Kidney epithelial cell (primary cell): ENCODE measurements around the gene SHH. TPM values are rescaled to one million over a fixed set of nuclear protein-coding genes. Genes with fewer than 3 reads are reported as not detected.

ENCODE experiments used
- DNase-seq: peaks from one replicate; pipeline ENCODE4 v3.0.0-alpha.2; 2010; ENCODE audit warnings: low read depth
- H3K27me3 ChIP-seq: 2 replicates; pipeline ENCODE4 v1.6.0; 2011; ENCODE audit warnings: low read length; ENCODE audit not compliant: control insufficient read depth, insufficient read depth
- H3K36me3 ChIP-seq: 2 replicates; pipeline ENCODE4 v1.5.1; 2011; ENCODE audit warnings: low read length; ENCODE audit not compliant: control insufficient read depth, insufficient read depth
- H3K4me3 ChIP-seq: 2 replicates; pipeline ENCODE4 v1.5.1; 2011; ENCODE audit warnings: low read depth, mild to moderate bottlenecking, control low read depth, low read length
- total RNA-seq: library from RNA; depleted of rRNA; stranded (reverse); fragments of >200 nt; gene quantifications from 2 replicates; pipeline ENCODE4 v1.2.3, GENCODE V29; 2015
- TF ChIP-seq, protein P1 (sequence below): IDR thresholded peaks from 2 replicates; pipeline ENCODE4 v1.5.1; 2011; ENCODE audit warnings: mild to moderate bottlenecking, moderate library complexity, low read length, control low read depth, inconsistent platforms; ENCODE audit not compliant: insufficient read depth, poor library complexity, severe bottlenecking

Gene SHH
- total RNA-seq, 1 donor from 2014 or later: 2.8 TPM

DNA sequence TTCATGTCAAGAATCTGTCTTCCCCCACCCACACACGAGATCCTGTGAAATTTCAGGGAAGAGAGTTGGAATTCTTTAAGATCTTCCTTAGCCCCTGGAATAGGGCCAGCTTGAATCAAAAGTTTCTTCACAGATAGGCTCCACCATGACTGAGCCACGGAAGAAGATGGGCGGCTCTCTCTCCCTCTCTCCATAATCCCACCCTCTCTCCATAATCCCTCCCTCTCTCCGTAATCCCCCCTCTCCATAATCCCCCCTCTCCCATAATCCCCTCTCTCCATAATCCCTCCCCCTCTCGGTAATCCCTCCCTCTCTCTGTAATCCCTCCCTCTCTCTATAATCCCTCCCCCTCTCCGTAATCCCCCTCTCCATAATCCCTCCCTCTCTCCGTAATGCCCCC is 20.4 kb downstream of the SHH start:
- Histone ChIP-seq H3K4me3 (no peak overlapping the region), H3K36me3 (no peaks in the 10 kb centered on the region), H3K27me3 (peaks cover 21% of the 10 kb centered on the region)
- no peak for DNase-seq
- TF ChIP-seq, protein P1, sequence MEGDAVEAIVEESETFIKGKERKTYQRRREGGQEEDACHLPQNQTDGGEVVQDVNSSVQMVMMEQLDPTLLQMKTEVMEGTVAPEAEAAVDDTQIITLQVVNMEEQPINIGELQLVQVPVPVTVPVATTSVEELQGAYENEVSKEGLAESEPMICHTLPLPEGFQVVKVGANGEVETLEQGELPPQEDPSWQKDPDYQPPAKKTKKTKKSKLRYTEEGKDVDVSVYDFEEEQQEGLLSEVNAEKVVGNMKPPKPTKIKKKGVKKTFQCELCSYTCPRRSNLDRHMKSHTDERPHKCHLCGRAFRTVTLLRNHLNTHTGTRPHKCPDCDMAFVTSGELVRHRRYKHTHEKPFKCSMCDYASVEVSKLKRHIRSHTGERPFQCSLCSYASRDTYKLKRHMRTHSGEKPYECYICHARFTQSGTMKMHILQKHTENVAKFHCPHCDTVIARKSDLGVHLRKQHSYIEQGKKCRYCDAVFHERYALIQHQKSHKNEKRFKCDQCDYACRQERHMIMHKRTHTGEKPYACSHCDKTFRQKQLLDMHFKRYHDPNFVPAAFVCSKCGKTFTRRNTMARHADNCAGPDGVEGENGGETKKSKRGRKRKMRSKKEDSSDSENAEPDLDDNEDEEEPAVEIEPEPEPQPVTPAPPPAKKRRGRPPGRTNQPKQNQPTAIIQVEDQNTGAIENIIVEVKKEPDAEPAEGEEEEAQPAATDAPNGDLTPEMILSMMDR: no peak

- no peak for DNase-seq
- H3K36me3 ChIP-seq: no peaks in the 10 kb centered on the region
- H3K27me3 ChIP-seq: peaks cover 18% of the 10 kb centered on the region
- TF ChIP-seq, protein P1: no peak
- no peak overlapping the region for H3K4me3 ChIP-seq
These were observed 21.0 kb downstream of the SHH start for GRCh38 chr7:155791214-155791737.

- no peaks in the 10 kb centered on the region for H3K36me3 ChIP-seq
- DNase-seq: no peak
- TF ChIP-seq, protein P1: no peak
- H3K27me3 ChIP-seq: peaks cover 13% of the 10 kb centered on the region
- no peak overlapping the region for H3K4me3 ChIP-seq
These were observed 21.6 kb downstream of the SHH start for GRCh38 chr7:155790666-155791065.

GRCh38 chr7:155789001-155789725 is 23.1 kb downstream of the SHH start:
- Histone ChIP-seq H3K36me3 (no peaks in the 10 kb centered on the region), H3K4me3 (no peak overlapping the region), H3K27me3 (peaks cover 9% of the 10 kb centered on the region)
- DNase-seq: no peak
- TF ChIP-seq, protein P1: no peak

DNA sequence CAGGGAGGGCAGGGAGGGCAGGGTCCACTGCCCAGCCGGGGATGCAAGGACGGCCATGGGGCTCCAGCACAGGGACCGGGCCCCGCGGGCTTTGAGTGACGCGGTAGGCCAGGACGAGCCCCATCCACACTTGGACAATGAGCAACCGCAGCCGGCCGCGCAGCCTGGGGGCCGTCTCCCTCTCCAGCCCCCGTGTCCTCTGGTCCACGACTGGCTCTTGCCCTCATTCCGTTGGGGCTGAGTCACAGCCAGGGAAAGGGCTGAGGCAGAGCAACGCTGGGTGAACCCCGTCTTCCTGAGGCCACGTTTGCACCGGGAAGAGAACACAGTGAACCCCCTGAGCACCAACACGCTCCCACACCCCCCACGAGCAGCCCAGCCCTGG is 23.7 kb downstream of the SHH start:
- H3K36me3 ChIP-seq: no peaks in the 10 kb centered on the region
- no peak overlapping the region for H3K4me3 ChIP-seq
- TF ChIP-seq, protein P1: no peak
- no peak for DNase-seq
- peaks cover 9% of the 10 kb centered on the region for H3K27me3 ChIP-seq
